HepG2 (cell line): ENCODE data around the gene ATXN7L3. TPM values are rescaled to one million over a fixed set of nuclear protein-coding genes. Genes with fewer than 3 reads are reported as not detected.
A peak's percentile ranks its signal among the peaks of the same experiment; 100 is the strongest.

Source experiments
- CEBPZ ChIP-seq: IDR thresholded peaks from 2 replicates; pipeline ENCODE4 v1.6.1; 2012; ENCODE audit warnings: low read length, improper control_type of control experiment
- CREM ChIP-seq, 2 experiments: sonication (generic) in 1 of 2; formaldehyde crosslinking in 1 of 2; IDR thresholded peaks; 2 replicates each; pipeline versions ENCODE4 v1.4.0 to v1.6.1; 2016 to 2020; ENCODE audit warnings: antibody characterized with exemption in 1 of 2, mild to moderate bottlenecking in 1 of 2, missing genetic modification reagents in 1 of 2
- E2F2 ChIP-seq: sonication (generic); formaldehyde crosslinking; IDR thresholded peaks from 2 replicates; pipeline ENCODE4 v1.4.0; 2020; ENCODE audit warnings: missing genetic modification reagents, borderline replicate concordance
- FOXK2 ChIP-seq: fragments of 450-650 bp; IDR thresholded peaks from 2 replicates; pipeline ENCODE4 v1.6.1; 2016
- FOXP4 ChIP-seq: sonication (generic); formaldehyde crosslinking; IDR thresholded peaks from 2 replicates; pipeline ENCODE4 v1.4.0; 2020; ENCODE audit warnings: missing genetic modification reagents
- HDAC6 ChIP-seq: fragments of 200-600 bp; sonication (generic); IDR thresholded peaks from 2 replicates; pipeline ENCODE4 v1.7.0; 2017; ENCODE audit warnings: mild to moderate bottlenecking, antibody characterized with exemption, low read length, low read depth
- HNRNPLL ChIP-seq: fragments of 200-400 bp; formaldehyde crosslinking; IDR thresholded peaks from 2 replicates; pipeline ENCODE4 v1.6.1; 2017; ENCODE audit warnings: mild to moderate bottlenecking, low read depth, low read length; ENCODE audit not compliant: poor library complexity, severe bottlenecking
- HOXD1 ChIP-seq: sonication (generic); formaldehyde crosslinking; IDR thresholded peaks from 2 replicates; pipeline ENCODE4 v1.5.0; 2020; ENCODE audit warnings: missing genetic modification reagents
- KLF6 ChIP-seq: IDR thresholded peaks from 2 replicates; pipeline ENCODE4 v1.8.0; 2016; ENCODE audit warnings: missing biosample characterization, missing genetic modification reagents
- NKX3-1 ChIP-seq: sonication (generic); formaldehyde crosslinking; IDR thresholded peaks from 2 replicates; pipeline ENCODE4 v1.5.0; 2020; ENCODE audit warnings: missing genetic modification reagents
- NPAS2 ChIP-seq: sonication (generic); formaldehyde crosslinking; IDR thresholded peaks from 2 replicates; pipeline ENCODE4 v1.8.0; 2022; ENCODE audit warnings: mild to moderate bottlenecking, missing genetic modification reagents, borderline replicate concordance
- RAD51 ChIP-seq: fragments of 450-650 bp; IDR thresholded peaks from 2 replicates; pipeline ENCODE4 v1.6.1; 2016; ENCODE audit warnings: borderline replicate concordance
- RCOR2 ChIP-seq: IDR thresholded peaks from 2 replicates; pipeline ENCODE4 v1.6.1; 2016; ENCODE audit warnings: missing biosample characterization, missing genetic modification reagents
- SNAPC2 ChIP-seq: sonication (generic); formaldehyde crosslinking; IDR thresholded peaks from 2 replicates; pipeline ENCODE4 v1.8.1; 2022; ENCODE audit warnings: mild to moderate bottlenecking, missing genetic modification reagents
- SOX6 ChIP-seq, 2 experiments: fragments of 450-650 bp in 1 of 2; sonication (generic) in 1 of 2; formaldehyde crosslinking in 1 of 2; IDR thresholded peaks; 2 replicates each; pipeline versions ENCODE4 v1.4.0 to v1.6.1; 2017 to 2020; ENCODE audit warnings: antibody characterized with exemption in 1 of 2, mild to moderate bottlenecking in 1 of 2, missing genetic modification reagents in 1 of 2
- TGIF2 ChIP-seq: IDR thresholded peaks from 2 replicates; pipeline ENCODE4 v1.6.1; 2016; ENCODE audit warnings: control low read depth, missing compliant biosample characterization
- TOE1 ChIP-seq: sonication (generic); formaldehyde crosslinking; IDR thresholded peaks from 2 replicates; pipeline ENCODE4 v1.4.0; 2020; ENCODE audit warnings: mild to moderate bottlenecking, missing genetic modification reagents
- ZBTB33 ChIP-seq: sonication (generic); formaldehyde crosslinking; IDR thresholded peaks from 2 replicates; pipeline ENCODE4 v1.4.0; 2020; ENCODE audit warnings: missing genetic modification reagents
- ZBTB8A ChIP-seq: sonication (generic); formaldehyde crosslinking; IDR thresholded peaks from 2 replicates; pipeline ENCODE4 v1.4.0; 2020; ENCODE audit warnings: mild to moderate bottlenecking, low read depth, missing genetic modification reagents, borderline replicate concordance
- ZNF207 ChIP-seq: fragments of 450-650 bp; IDR thresholded peaks from 2 replicates; pipeline ENCODE4 v1.6.1; 2016; ENCODE audit warnings: antibody characterized with exemption, borderline replicate concordance
- polyA plus RNA-seq, 8 experiments: library from polyadenylated mRNA; depleted of rRNA in 3 of 8; stranded (reverse) in 7 of 8; unstranded in 1 of 8; fragments of >200 nt; fragmentation: Illumina TruSeq in 4 of 8; extraction: Trizol in 4 of 8; gene quantifications; 2 replicates each; pipeline versions ENCODE4 v1.2.1 to v1.2.3, GENCODE V29; 2011 to 2016; ENCODE audit warnings: low read depth in 4 of 8, missing spikeins in 1 of 8, mixed read lengths in 1 of 8; ENCODE audit not compliant: insufficient read depth in 1 of 8
- total RNA-seq, 5 experiments: library from RNA; depleted of rRNA; stranded (reverse); fragments of >200 nt; fragmentation: Illumina TruSeq; extraction: Trizol; gene quantifications; 2 replicates each; pipeline ENCODE4 v1.2.3, GENCODE V29; 2016; ENCODE audit warnings: low read depth in 1 of 5

ATXN7L3 gene
- total and polyA plus RNA-seq, 2 of the 13 experiments (the other 11 are each of a cell fraction or from before 2014, with no cell fraction given): 44.5 to 59.1 TPM

GRCh38 chr17:44220213-44221083 lies 20.8 kb upstream of the ATXN7L3 start (continued):
- TF ChIP-seq NPAS2 (no peak), SNAPC2 (CRISPR knock-in tag) (no peak), ZBTB33 (CRISPR knock-in tag) (no peak), HOXD1 (CRISPR knock-in tag) (no peak), NKX3-1 (peak; percentile 40; the same call in 1 of the 2 replicates), E2F2 (CRISPR knock-in tag) (no peak), FOXP4 (0 out of 2 replicates have a peak, but pooled peaks have one; percentile 25), TOE1 (CRISPR knock-in tag) (no peak), SOX6 (IDR thresholded peaks at IDR 0.05) (no peak), SOX6 (CRISPR knock-in tag; IDR thresholded peaks at IDR 0.05) (no peak), RCOR2 (CRISPR knock-in tag) (no peak), ZNF207 (no peak), HNRNPLL (peak; percentile 35), CEBPZ (no peak), CREM (IDR thresholded peaks at IDR 0.05) (no peak), CREM (CRISPR knock-in tag; IDR thresholded peaks at IDR 0.05) (peak; percentile 31; the same call in 1 of the 2 replicates), HDAC6 (no peak), RAD51 (no peak), KLF6 (CRISPR knock-in tag) (peak; percentile 21; the same call in 1 of the 2 replicates), FOXK2 (no peak), TGIF2 (CRISPR knock-in tag) (no peak), ZBTB8A (CRISPR knock-in tag) (no peak)
